ENCODE measurements around the gene ABCA2. TPM values are rescaled to one million over a fixed set of nuclear protein-coding genes. Genes with fewer than 3 reads are reported as not detected.

Gene ABCA2
- polyA plus RNA-seq, 1 donor (not counting 4 experiments of a cell fraction or from before 2014, with no cell fraction given) = 1.3 TPM

GRCh38 chr9:137064880-137065164 lies 36.8 kb upstream of the ABCA2 start:
- H3K27me3 ChIP-seq (ENCODE audit: control insufficient read depth, extremely low read depth, insufficient read depth, low read length) = no peaks in the 10 kb centered on the region
- no peak overlapping the region for H3K27ac ChIP-seq (ENCODE audit: control insufficient read depth, insufficient read depth, low read length)
- FAIRE-seq (no peak), DNase-seq (ENCODE audit: low read depth, low spot score) (no peak)
- H3K9me1 ChIP-seq (ENCODE audit: control insufficient read depth, extremely low read depth, insufficient read depth, low read length) = no peaks in the 10 kb centered on the region
- no peaks in the 10 kb centered on the region for H3K79me2 ChIP-seq (ENCODE audit: control insufficient read depth, insufficient read depth, low read length)
- H3K4me3 ChIP-seq (ENCODE audit: control insufficient read depth in 2 of 3, extremely low read depth in 1 of 3, insufficient read depth in 2 of 3, low read depth in 1 of 3, low read length in 3 of 3) = no peak overlapping the region
- H3K9ac ChIP-seq (ENCODE audit: control insufficient read depth, extremely low read depth, insufficient read depth, low read length) = no peak overlapping the region
- TF ChIP-seq CTCF (optimal IDR thresholded peaks at IDR 0.05 in 1 of 3, IDR thresholded peaks at IDR 0.05 in 1 of 3, conservative IDR thresholded peaks at IDR 0.05 in 1 of 3; ENCODE audit: extremely low read depth in 1 of 3, insufficient read depth in 2 of 3, low read length in 3 of 3) = no peak
- TF ChIP-seq EZH2 (IDR thresholded peaks at IDR 0.05; ENCODE audit: low read length) = no peak
- no peak overlapping the region for H3K4me2 ChIP-seq (ENCODE audit: control insufficient read depth, extremely low read depth, insufficient read depth, low read depth, low read length)
- no peaks in the 10 kb centered on the region for H3K36me3 ChIP-seq (ENCODE audit: control insufficient read depth in 2 of 2, extremely low read depth in 1 of 2, insufficient read depth in 2 of 2, low read length in 2 of 2)
- H2AFZ ChIP-seq (ENCODE audit: control insufficient read depth, low read length) = no peak overlapping the region
- no peaks in the 10 kb centered on the region for H3K9me3 ChIP-seq (ENCODE audit: control insufficient read depth, low read depth, low read length)
- dilution Hi-C loops (cut with MboI; ENCODE audit: extremely low pct_ligation_motif_present, low sequenced_read_pairs) = no loop called here
- H3K4me1 ChIP-seq (ENCODE audit: control insufficient read depth, extremely low read depth, insufficient read depth, low read length) = peaks cover 22% of the 10 kb centered on the region
- no peaks in the 10 kb centered on the region for H4K20me1 ChIP-seq (ENCODE audit: control insufficient read depth, extremely low read depth, insufficient read depth, low read length)

DNA sequence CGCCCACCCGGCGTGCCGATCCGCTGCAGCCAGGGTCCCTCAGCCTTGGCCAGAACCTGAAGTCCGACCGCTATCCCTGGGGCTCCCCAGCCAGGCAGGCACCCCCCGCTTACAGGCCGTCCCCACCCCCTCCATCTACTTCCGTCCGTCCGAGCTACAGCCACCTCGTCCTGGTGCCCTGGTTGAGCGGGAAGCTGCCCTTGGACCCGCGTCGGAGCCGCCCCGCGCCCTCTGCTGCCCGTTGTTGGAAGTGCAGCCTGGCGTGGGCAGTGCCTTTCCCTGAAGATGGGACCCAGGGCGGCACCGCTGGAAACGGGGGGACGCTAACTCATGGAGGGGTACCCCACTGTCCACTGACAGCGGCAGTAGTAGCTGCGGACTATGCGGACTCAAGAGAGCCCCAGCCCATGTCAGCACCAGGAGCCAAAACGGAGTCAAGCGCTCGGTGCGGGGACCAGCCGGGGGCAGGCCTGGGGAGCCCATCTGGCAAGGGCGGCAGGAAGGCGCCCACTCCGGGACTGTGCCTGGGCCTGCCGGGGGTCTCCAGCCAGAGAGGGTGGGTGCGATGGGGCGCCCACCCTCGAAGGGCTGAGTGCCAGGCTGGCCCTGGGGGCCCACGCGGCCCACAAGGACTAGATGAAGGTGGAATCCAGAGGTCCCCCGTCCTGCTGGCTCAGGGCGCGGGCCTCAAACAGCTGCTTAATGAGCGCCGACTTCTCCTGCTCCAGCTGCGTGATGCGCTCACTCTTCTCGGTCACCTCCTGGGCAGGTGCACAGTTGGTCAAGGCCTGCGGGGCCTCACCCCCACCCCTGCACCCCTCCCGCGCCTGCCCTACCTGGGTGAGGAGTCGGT lies 36.2 kb upstream of the ABCA2 start:
- Histone ChIP-seq H3K27ac (ENCODE audit: control insufficient read depth, insufficient read depth, low read length) (no peak overlapping the region), H3K4me2 (ENCODE audit: control insufficient read depth, extremely low read depth, insufficient read depth, low read depth, low read length) (no peak overlapping the region), H3K9ac (ENCODE audit: control insufficient read depth, extremely low read depth, insufficient read depth, low read length) (no peak overlapping the region), H3K79me2 (ENCODE audit: control insufficient read depth, insufficient read depth, low read length) (no peaks in the 10 kb centered on the region), H3K9me3 (ENCODE audit: control insufficient read depth, low read depth, low read length) (no peaks in the 10 kb centered on the region), H3K4me3 (ENCODE audit: control insufficient read depth in 2 of 3, extremely low read depth in 1 of 3, insufficient read depth in 2 of 3, low read depth in 1 of 3, low read length in 3 of 3) (no peak overlapping the region), H3K9me1 (ENCODE audit: control insufficient read depth, extremely low read depth, insufficient read depth, low read length) (no peaks in the 10 kb centered on the region), H4K20me1 (ENCODE audit: control insufficient read depth, extremely low read depth, insufficient read depth, low read length) (no peaks in the 10 kb centered on the region), H3K27me3 (ENCODE audit: control insufficient read depth, extremely low read depth, insufficient read depth, low read length) (no peaks in the 10 kb centered on the region), H2AFZ (ENCODE audit: control insufficient read depth, low read length) (no peak overlapping the region), H3K4me1 (ENCODE audit: control insufficient read depth, extremely low read depth, insufficient read depth, low read length) (peaks cover 18% of the 10 kb centered on the region), H3K36me3 (ENCODE audit: control insufficient read depth in 2 of 2, extremely low read depth in 1 of 2, insufficient read depth in 2 of 2, low read length in 2 of 2) (no peaks in the 10 kb centered on the region)
- DNase-seq (ENCODE audit: low read depth, low spot score) (no peak), FAIRE-seq (no peak)
- dilution Hi-C loops (cut with MboI; ENCODE audit: extremely low pct_ligation_motif_present, low sequenced_read_pairs) = no loop called here
- TF ChIP-seq EZH2 (IDR thresholded peaks at IDR 0.05; ENCODE audit: low read length) (no peak), CTCF (optimal IDR thresholded peaks at IDR 0.05 in 1 of 3, IDR thresholded peaks at IDR 0.05 in 1 of 3, conservative IDR thresholded peaks at IDR 0.05 in 1 of 3; ENCODE audit: extremely low read depth in 1 of 3, insufficient read depth in 2 of 3, low read length in 3 of 3) (peak; percentile 74 to 97 (median 95))

Data from keratinocyte (primary cell).